Pulmonary artery endothelial cell (primary cell): ENCODE measurements around the gene MOCS1. TPM values are rescaled to one million over a fixed set of nuclear protein-coding genes. Genes with fewer than 3 reads are reported as not detected.
A peak's percentile ranks its signal among the peaks of the same experiment; 100 is the strongest.

Experiments used
- DNase-seq: peaks from one replicate; pipeline ENCODE4 v3.0.0-alpha.2; 2011; ENCODE audit warnings: low read depth, low spot score
- total RNA-seq: library from RNA; depleted of rRNA; stranded (reverse); fragments of >200 nt; gene quantifications from 2 replicates; pipeline ENCODE4 v1.2.3, GENCODE V29; 2014

Gene MOCS1
- total RNA-seq, 1 donor from 2014 or later = 12.4 TPM

GRCh38 chr6:39876826-39877225 lies 57.4 kb downstream of the MOCS1 start:
- DNase-seq = no peak

GRCh38 chr6:39876111-39876510 lies 58.2 kb downstream of the MOCS1 start:
- DNase-seq = no peak

GRCh38 chr6:39873439-39873838 lies 60.8 kb downstream of the MOCS1 start:
- DNase-seq = no peak

GRCh38 chr6:39870950-39871349 lies 63.3 kb downstream of the MOCS1 start:
- DNase-seq = no peak

- DNase-seq = no peak
Measured at GRCh38 chr6:39867592-39867991, 66.7 kb downstream of the MOCS1 start.

GRCh38 chr6:39865011-39865888 lies 69.0 kb downstream of the MOCS1 start:
- peak; percentile 29 for DNase-seq

- DNase-seq = no peak
Measured at GRCh38 chr6:39861663-39862062, 72.6 kb downstream of the MOCS1 start.

GRCh38 chr6:39859025-39859424 lies 75.2 kb downstream of the MOCS1 start:
- DNase-seq = no peak

- no peak for DNase-seq
Measured at GRCh38 chr6:39855356-39855995, 78.8 kb downstream of the MOCS1 start.

Other genes starting within 250 kb of the MOCS1 start
- not detected in 2 replicates for gene KIF6, start 209.1 kb downstream of the MOCS1 start, total RNA-seq
- gene DAAM2, start 142.1 kb downstream of the MOCS1 start, total RNA-seq = 0.04 and 0.07 TPM in 2 replicates